Adrenal gland (tissue), 5 donors: ENCODE data around the gene NMRAL1.

Experiments
- CTCF ChIP-seq, 6 experiments: fragments of 450-650 bp in 4 of 6; fragments of 200-600 bp in 2 of 6; sonication (generic) in 1 of 6; IDR thresholded peaks; 1 replicate in 5 of 6; 2 replicates in 1 of 6; pipeline versions ENCODE4 v1.5.1 to v1.8.0; 2016 to 2021; ENCODE audit warnings: antibody characterized with exemption in 6 of 6, mild to moderate bottlenecking in 2 of 6, moderate library complexity in 1 of 6
- POLR2A ChIP-seq, 2 donors: fragments of 450-650 bp; IDR thresholded peaks; one replicate each; pipeline ENCODE4 v1.6.1; 2017; ENCODE audit warnings: antibody characterized with exemption in 2 of 2, mild to moderate bottlenecking in 2 of 2, moderate library complexity in 1 of 2
- donor health status: DM: no; HTN: no; CAD: no.

GRCh38 chr16:4499196-4499555 lies 24.8 kb upstream of the NMRAL1 start:
- TF ChIP-seq CTCF (IDR thresholded peaks at IDR 0.05): no peak
- no peak for TF ChIP-seq POLR2A (IDR thresholded peaks at IDR 0.05)
